ENCODE results near the gene THRB.

THRB gene

GRCh38 chr3:24315971-24316370 lies 178.7 kb downstream of the THRB start:
- H3K27ac Mint-ChIP-seq = no peak overlapping the region
- no peak overlapping the region for H3K4me3 Mint-ChIP-seq
- no peaks in the 10 kb centered on the region for H3K4me1 Mint-ChIP-seq (ENCODE audit: low read depth)
- peaks cover 9% of the 10 kb centered on the region for H3K9me3 Mint-ChIP-seq
- peaks cover 3% of the 10 kb centered on the region for H3K27me3 Mint-ChIP-seq
- H3K36me3 Mint-ChIP-seq (ENCODE audit: low read depth) = no peaks in the 10 kb centered on the region

- Mint-ChIP-seq H3K9me3 (peaks cover 9% of the 10 kb centered on the region), H3K4me1 (ENCODE audit: low read depth) (no peaks in the 10 kb centered on the region), H3K27ac (no peak overlapping the region), H3K36me3 (ENCODE audit: low read depth) (no peaks in the 10 kb centered on the region), H3K4me3 (no peak overlapping the region), H3K27me3 (peaks cover 3% of the 10 kb centered on the region)
These were observed 179.3 kb downstream of the THRB start for GRCh38 chr3:24315356-24315755.

- H3K9me3 Mint-ChIP-seq = no peaks in the 10 kb centered on the region
- no peaks in the 10 kb centered on the region for H3K4me1 Mint-ChIP-seq (ENCODE audit: low read depth)
- no peak overlapping the region for H3K27ac Mint-ChIP-seq
- no peaks in the 10 kb centered on the region for H3K27me3 Mint-ChIP-seq
- no peak overlapping the region for H3K4me3 Mint-ChIP-seq
- H3K36me3 Mint-ChIP-seq (ENCODE audit: low read depth) = no peaks in the 10 kb centered on the region
These were observed 182.8 kb downstream of the THRB start for GRCh38 chr3:24311881-24312280.

- H3K4me1 Mint-ChIP-seq (ENCODE audit: low read depth) = no peaks in the 10 kb centered on the region
- no peak overlapping the region for H3K27ac Mint-ChIP-seq
- H3K36me3 Mint-ChIP-seq (ENCODE audit: low read depth) = no peaks in the 10 kb centered on the region
- H3K27me3 Mint-ChIP-seq = no peaks in the 10 kb centered on the region
- no peaks in the 10 kb centered on the region for H3K9me3 Mint-ChIP-seq
- no peak overlapping the region for H3K4me3 Mint-ChIP-seq
These were observed 183.8 kb downstream of the THRB start for GRCh38 chr3:24310887-24311286.

GRCh38 chr3:24306518-24306917 lies 188.1 kb downstream of the THRB start:
- no peak overlapping the region for H3K27ac Mint-ChIP-seq
- no peaks in the 10 kb centered on the region for H3K4me1 Mint-ChIP-seq (ENCODE audit: low read depth)
- H3K36me3 Mint-ChIP-seq (ENCODE audit: low read depth) = no peaks in the 10 kb centered on the region
- no peaks in the 10 kb centered on the region for H3K9me3 Mint-ChIP-seq
- H3K27me3 Mint-ChIP-seq = no peaks in the 10 kb centered on the region
- no peak overlapping the region for H3K4me3 Mint-ChIP-seq

- H3K27me3 Mint-ChIP-seq = no peaks in the 10 kb centered on the region
- no peaks in the 10 kb centered on the region for H3K9me3 Mint-ChIP-seq
- H3K36me3 Mint-ChIP-seq (ENCODE audit: low read depth) = no peaks in the 10 kb centered on the region
- no peak overlapping the region for H3K4me3 Mint-ChIP-seq
- H3K4me1 Mint-ChIP-seq (ENCODE audit: low read depth) = no peaks in the 10 kb centered on the region
- no peak overlapping the region for H3K27ac Mint-ChIP-seq
These were observed 188.7 kb downstream of the THRB start for GRCh38 chr3:24305795-24306467.

GRCh38 chr3:24303057-24303754 lies 191.4 kb downstream of the THRB start:
- Mint-ChIP-seq H3K36me3 (ENCODE audit: low read depth) (no peaks in the 10 kb centered on the region), H3K9me3 (no peaks in the 10 kb centered on the region), H3K27ac (no peak overlapping the region), H3K27me3 (no peaks in the 10 kb centered on the region), H3K4me1 (ENCODE audit: low read depth) (no peaks in the 10 kb centered on the region), H3K4me3 (no peak overlapping the region)

GRCh38 chr3:24302396-24302795 lies 192.3 kb downstream of the THRB start:
- Mint-ChIP-seq H3K4me3 (no peak overlapping the region), H3K27me3 (no peaks in the 10 kb centered on the region), H3K27ac (no peak overlapping the region), H3K9me3 (no peaks in the 10 kb centered on the region), H3K36me3 (ENCODE audit: low read depth) (no peaks in the 10 kb centered on the region), H3K4me1 (ENCODE audit: low read depth) (no peaks in the 10 kb centered on the region)

- no peaks in the 10 kb centered on the region for H3K27me3 Mint-ChIP-seq
- H3K27ac Mint-ChIP-seq = no peak overlapping the region
- H3K4me1 Mint-ChIP-seq (ENCODE audit: low read depth) = no peaks in the 10 kb centered on the region
- no peaks in the 10 kb centered on the region for H3K9me3 Mint-ChIP-seq
- H3K4me3 Mint-ChIP-seq = no peak overlapping the region
- H3K36me3 Mint-ChIP-seq (ENCODE audit: low read depth) = no peaks in the 10 kb centered on the region
These were observed 193.7 kb downstream of the THRB start for GRCh38 chr3:24300949-24301348.

GRCh38 chr3:24299806-24300626 lies 194.6 kb downstream of the THRB start:
- H3K9me3 Mint-ChIP-seq = no peaks in the 10 kb centered on the region
- H3K36me3 Mint-ChIP-seq (ENCODE audit: low read depth) = no peaks in the 10 kb centered on the region
- H3K27ac Mint-ChIP-seq = no peak overlapping the region
- no peak overlapping the region for H3K4me3 Mint-ChIP-seq
- H3K4me1 Mint-ChIP-seq (ENCODE audit: low read depth) = no peaks in the 10 kb centered on the region
- H3K27me3 Mint-ChIP-seq = no peaks in the 10 kb centered on the region

GRCh38 chr3:24299246-24299805 lies 195.3 kb downstream of the THRB start:
- Mint-ChIP-seq H3K4me1 (ENCODE audit: low read depth) (no peaks in the 10 kb centered on the region), H3K4me3 (no peak overlapping the region), H3K36me3 (ENCODE audit: low read depth) (no peaks in the 10 kb centered on the region), H3K9me3 (no peaks in the 10 kb centered on the region), H3K27me3 (no peaks in the 10 kb centered on the region), H3K27ac (no peak overlapping the region)

GRCh38 chr3:24296441-24297205 lies 198.0 kb downstream of the THRB start:
- Mint-ChIP-seq H3K27ac (no peak overlapping the region), H3K4me3 (no peak overlapping the region), H3K9me3 (no peaks in the 10 kb centered on the region), H3K36me3 (ENCODE audit: low read depth) (no peaks in the 10 kb centered on the region), H3K27me3 (no peaks in the 10 kb centered on the region), H3K4me1 (ENCODE audit: low read depth) (no peaks in the 10 kb centered on the region)

- H3K27me3 Mint-ChIP-seq = no peaks in the 10 kb centered on the region
- no peak overlapping the region for H3K4me3 Mint-ChIP-seq
- H3K4me1 Mint-ChIP-seq (ENCODE audit: low read depth) = no peaks in the 10 kb centered on the region
- H3K27ac Mint-ChIP-seq = no peak overlapping the region
- no peaks in the 10 kb centered on the region for H3K9me3 Mint-ChIP-seq
- H3K36me3 Mint-ChIP-seq (ENCODE audit: low read depth) = no peaks in the 10 kb centered on the region
These were observed 200.5 kb downstream of the THRB start for GRCh38 chr3:24294150-24294549.

- H3K36me3 Mint-ChIP-seq (ENCODE audit: low read depth) = no peaks in the 10 kb centered on the region
- H3K27ac Mint-ChIP-seq = no peak overlapping the region
- H3K4me3 Mint-ChIP-seq = no peak overlapping the region
- no peaks in the 10 kb centered on the region for H3K27me3 Mint-ChIP-seq
- H3K4me1 Mint-ChIP-seq (ENCODE audit: low read depth) = no peaks in the 10 kb centered on the region
- no peaks in the 10 kb centered on the region for H3K9me3 Mint-ChIP-seq
These were observed 203.0 kb downstream of the THRB start for GRCh38 chr3:24291646-24292045.

Data from stimulated activated naive CD8-positive, alpha-beta T cell treated with anti-CD3 and anti-CD28 coated beads, Interleukin-15, Interleukin-2, amounts not matched to agents 100 ng/mL and 50 ng/mL, for 24 hours (primary cell).